ENCODE measurements around the gene ZBTB45.

DNA sequence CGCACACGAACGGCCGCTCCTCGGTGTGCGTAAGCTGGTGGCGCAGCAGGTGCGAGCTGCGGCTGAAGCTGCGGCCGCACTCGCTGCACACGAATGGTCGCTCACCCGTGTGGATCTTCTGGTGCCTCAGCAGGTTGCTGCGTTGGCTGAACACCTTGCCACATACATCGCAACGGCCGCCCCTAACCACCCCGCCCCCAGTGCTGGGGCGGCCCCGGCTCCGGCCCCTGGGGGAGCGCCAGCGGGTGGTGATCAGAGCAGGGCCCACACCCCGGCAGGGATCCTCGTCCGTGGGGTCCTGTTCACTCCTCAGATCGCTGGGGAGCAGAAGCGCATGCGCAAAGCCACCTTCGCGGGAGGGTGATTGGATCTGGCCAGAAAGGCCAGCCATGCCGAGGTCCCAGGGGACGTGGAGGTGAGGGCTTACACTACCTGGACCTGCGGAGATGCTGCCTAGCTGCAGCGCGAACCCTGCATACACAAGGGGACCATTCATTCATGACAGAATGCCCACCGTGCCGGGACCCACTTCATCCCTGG, 43.5 kb upstream of the ZBTB45 start:
- TF ChIP-seq, protein P1, sequence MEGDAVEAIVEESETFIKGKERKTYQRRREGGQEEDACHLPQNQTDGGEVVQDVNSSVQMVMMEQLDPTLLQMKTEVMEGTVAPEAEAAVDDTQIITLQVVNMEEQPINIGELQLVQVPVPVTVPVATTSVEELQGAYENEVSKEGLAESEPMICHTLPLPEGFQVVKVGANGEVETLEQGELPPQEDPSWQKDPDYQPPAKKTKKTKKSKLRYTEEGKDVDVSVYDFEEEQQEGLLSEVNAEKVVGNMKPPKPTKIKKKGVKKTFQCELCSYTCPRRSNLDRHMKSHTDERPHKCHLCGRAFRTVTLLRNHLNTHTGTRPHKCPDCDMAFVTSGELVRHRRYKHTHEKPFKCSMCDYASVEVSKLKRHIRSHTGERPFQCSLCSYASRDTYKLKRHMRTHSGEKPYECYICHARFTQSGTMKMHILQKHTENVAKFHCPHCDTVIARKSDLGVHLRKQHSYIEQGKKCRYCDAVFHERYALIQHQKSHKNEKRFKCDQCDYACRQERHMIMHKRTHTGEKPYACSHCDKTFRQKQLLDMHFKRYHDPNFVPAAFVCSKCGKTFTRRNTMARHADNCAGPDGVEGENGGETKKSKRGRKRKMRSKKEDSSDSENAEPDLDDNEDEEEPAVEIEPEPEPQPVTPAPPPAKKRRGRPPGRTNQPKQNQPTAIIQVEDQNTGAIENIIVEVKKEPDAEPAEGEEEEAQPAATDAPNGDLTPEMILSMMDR (conservative IDR thresholded peaks at IDR 0.05; ENCODE audit: low read length): no peak
- TF ChIP-seq EZH2phosphoT487 (IDR thresholded peaks at IDR 0.05; ENCODE audit: borderline replicate concordance, low read depth, low read length): no peak
